GM23338 (cell line): ENCODE measurements around the gene CYP2C19. TPM values are rescaled to one million over a fixed set of nuclear protein-coding genes. Genes with fewer than 3 reads are reported as not detected.

Experiments used
- ATAC-seq: fragments of 200-7000 bp; cut with Tn5 transposase; 3 replicates; pipeline ENCODE4 v1.9.1; 2020
- DNase-seq: peaks from one replicate; pipeline ENCODE4 v3.0.0-alpha.2; 2015; ENCODE audit warnings: low spot score
- H2AFZ ChIP-seq: fragments of 200-600 bp; sonication (generic); 2 replicates; pipeline ENCODE4 v1.8.0; 2016; ENCODE audit warnings: antibody characterized with exemption, mild to moderate bottlenecking, moderate library complexity
- H3F3A ChIP-seq: fragments of 200-600 bp; sonication (generic); replicated peaks from 2 replicates; pipeline ENCODE4 v1.8.0; 2017; ENCODE audit warnings: antibody characterized with exemption, mixed run types, low read depth
- H3K27ac ChIP-seq: fragments of 200-600 bp; sonication (generic); 2 replicates; pipeline ENCODE4 v1.6.1; 2016; ENCODE audit warnings: low read depth
- H3K27me3 ChIP-seq: fragments of 200-600 bp; sonication (generic); 2 replicates; pipeline ENCODE4 v1.8.0; 2016; ENCODE audit warnings: mild to moderate bottlenecking, mixed run types, moderate library complexity; ENCODE audit not compliant: insufficient read depth
- H3K36me3 ChIP-seq: fragments of 200-600 bp; sonication (generic); 2 replicates; pipeline ENCODE4 v1.8.0; 2016; ENCODE audit warnings: mild to moderate bottlenecking; ENCODE audit not compliant: insufficient read depth
- H3K4me1 ChIP-seq: fragments of 200-600 bp; sonication (generic); 2 replicates; pipeline ENCODE4 v1.8.0; 2016; ENCODE audit warnings: mild to moderate bottlenecking, moderate library complexity; ENCODE audit not compliant: insufficient read depth
- H3K4me2 ChIP-seq: fragments of 200-600 bp; sonication (generic); 2 replicates; pipeline ENCODE4 v1.7.1; 2017; ENCODE audit warnings: mixed run types
- H3K4me3 ChIP-seq: fragments of 200-600 bp; sonication (generic); 2 replicates; pipeline ENCODE4 v1.6.1; 2016; ENCODE audit warnings: mixed run types
- H3K79me2 ChIP-seq: fragments of 200-600 bp; sonication (generic); replicated peaks from 2 replicates; pipeline ENCODE4 v1.8.0; 2017; ENCODE audit warnings: mild to moderate bottlenecking; ENCODE audit not compliant: insufficient read depth
- H3K9me2 ChIP-seq: fragments of 200-600 bp; sonication (generic); 2 replicates; pipeline ENCODE4 v1.8.0; 2017; ENCODE audit not compliant: insufficient read depth
- H4K20me1 ChIP-seq: fragments of 200-600 bp; sonication (generic); replicated peaks from 2 replicates; pipeline ENCODE4 v1.8.0; 2017; ENCODE audit warnings: mild to moderate bottlenecking; ENCODE audit not compliant: insufficient read depth
- H3K27ac Mint-ChIP-seq: 2 replicates; pipeline ENCODE4 v1.8.0; 2020; ENCODE audit warnings: inconsistent platforms, mild to moderate bottlenecking, moderate library complexity, mixed read lengths
- H3K27me3 Mint-ChIP-seq: 3 replicates; pipeline ENCODE4 v1.8.0; 2022; ENCODE audit warnings: low read depth, mild to moderate bottlenecking, moderate library complexity, mixed read lengths, inconsistent platforms; ENCODE audit not compliant: insufficient read depth, poor library complexity
- H3K36me3 Mint-ChIP-seq: 3 replicates; pipeline ENCODE4 v1.8.0; 2021; ENCODE audit warnings: low read depth, mild to moderate bottlenecking, inconsistent platforms, moderate library complexity, mixed read lengths
- H3K4me1 Mint-ChIP-seq: 3 replicates; pipeline ENCODE4 v1.8.0; 2020; ENCODE audit warnings: mild to moderate bottlenecking, inconsistent platforms, mixed read lengths
- H3K4me3 Mint-ChIP-seq: 3 replicates; pipeline ENCODE4 v1.8.0; 2021; ENCODE audit warnings: moderate library complexity, mild to moderate bottlenecking, inconsistent platforms, mixed read lengths
- H3K9me3 Mint-ChIP-seq: 3 replicates; pipeline ENCODE4 v1.8.0; 2020; ENCODE audit warnings: moderate library complexity, mild to moderate bottlenecking, inconsistent platforms, mixed read lengths
- EZH2 ChIP-seq: fragments of 200-600 bp; sonication (generic); IDR thresholded peaks from one replicate; pipeline ENCODE4 v1.8.0; 2017; ENCODE audit warnings: antibody characterized with exemption, mild to moderate bottlenecking, low read depth; ENCODE audit not compliant: unreplicated experiment
- EZH2phosphoT487 ChIP-seq: fragments of 200-600 bp; sonication (generic); IDR thresholded peaks from one replicate; pipeline ENCODE4 v1.8.1; 2018; ENCODE audit warnings: antibody characterized with exemption; ENCODE audit not compliant: unreplicated experiment
- NANOG ChIP-seq: IDR thresholded peaks from 2 replicates; pipeline ENCODE4 v1.6.1; 2016; ENCODE audit warnings: antibody characterized with exemption, borderline replicate concordance
- POLR2AphosphoS5 ChIP-seq: IDR thresholded peaks from 2 replicates; pipeline ENCODE4 v1.6.1; 2016; ENCODE audit warnings: antibody characterized with exemption, low read depth
- ZNF331 ChIP-seq: fragments of 250-450 bp; sonication (Bioruptor Pico); IDR thresholded peaks from 2 replicates; pipeline ENCODE4 v1.5.0; 2020; ENCODE audit warnings: low read depth, mild to moderate bottlenecking, moderate library complexity
- ZNF462 ChIP-seq: fragments of 250-450 bp; sonication (Bioruptor Pico); IDR thresholded peaks from 2 replicates; pipeline ENCODE4 v1.5.0; 2020; ENCODE audit warnings: mild to moderate bottlenecking, moderate library complexity
- polyA plus RNA-seq: library from polyadenylated mRNA; unstranded; fragments of >200 nt; fragmentation: Nextera tagmentation; extraction: Ambion mirVana; gene quantifications from 2 replicates; pipeline ENCODE4 v1.2.1, GENCODE V29; 2016
- total RNA-seq: library from RNA; depleted of rRNA; stranded (reverse); fragments of >200 nt; shearing (Covaris generic); gene quantifications from 2 replicates; pipeline ENCODE4 v1.2.3, GENCODE V29; 2014
- TF ChIP-seq, protein P1 (sequence below): IDR thresholded peaks from one replicate; pipeline ENCODE4 v1.6.1; 2018; ENCODE audit warnings: antibody characterized with exemption; ENCODE audit not compliant: unreplicated experiment

Gene CYP2C19
- total and polyA plus RNA-seq, 2 experiments from 2014 or later = 0.21 TPM; not detected in 1

DNA sequence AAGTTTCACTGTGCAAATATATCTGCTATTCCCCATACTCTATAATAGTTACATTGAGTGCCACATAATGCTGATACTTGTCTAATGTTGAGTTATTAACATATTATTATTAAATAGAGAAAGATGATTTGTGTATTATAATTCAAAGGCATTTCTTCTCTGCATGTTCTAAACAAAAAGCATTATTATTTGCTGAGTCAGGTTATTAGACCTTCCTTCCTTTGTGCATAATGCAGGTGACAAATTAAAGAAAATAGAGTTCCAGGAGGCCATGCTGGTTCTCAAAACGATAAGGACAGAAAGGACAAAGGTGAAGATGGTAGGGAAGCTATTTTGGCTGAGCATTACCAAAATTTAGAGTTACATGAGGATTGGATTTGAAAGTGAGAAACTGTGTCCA is 90.6 kb downstream of the CYP2C19 start:
- peaks cover 8% of the 10 kb centered on the region for H3K9me3 Mint-ChIP-seq
- H3K27me3 Mint-ChIP-seq = no peaks in the 10 kb centered on the region
- Histone ChIP-seq H3K9me2 (no peaks in the 10 kb centered on the region), H3K27me3 (no peaks in the 10 kb centered on the region), H3F3A (no peaks in the 10 kb centered on the region), H2AFZ (no peak overlapping the region), H3K4me2 (no peak overlapping the region), H3K4me3 (no peak overlapping the region), H3K4me1 (no peaks in the 10 kb centered on the region), H3K36me3 (no peaks in the 10 kb centered on the region), H3K27ac (no peak overlapping the region), H3K79me2 (no peaks in the 10 kb centered on the region), H4K20me1 (no peaks in the 10 kb centered on the region)
- ATAC-seq (no peak), DNase-seq (no peak)
- H3K27ac Mint-ChIP-seq = no peak overlapping the region
- no peaks in the 10 kb centered on the region for H3K4me1 Mint-ChIP-seq
- no peaks in the 10 kb centered on the region for H3K36me3 Mint-ChIP-seq
- TF ChIP-seq EZH2 (no peak), EZH2phosphoT487 (no peak), POLR2AphosphoS5 (no peak), NANOG (no peak), ZNF331 (CRISPR knock-in tag) (no peak), ZNF462 (CRISPR knock-in tag) (no peak)
- TF ChIP-seq, protein P1, sequence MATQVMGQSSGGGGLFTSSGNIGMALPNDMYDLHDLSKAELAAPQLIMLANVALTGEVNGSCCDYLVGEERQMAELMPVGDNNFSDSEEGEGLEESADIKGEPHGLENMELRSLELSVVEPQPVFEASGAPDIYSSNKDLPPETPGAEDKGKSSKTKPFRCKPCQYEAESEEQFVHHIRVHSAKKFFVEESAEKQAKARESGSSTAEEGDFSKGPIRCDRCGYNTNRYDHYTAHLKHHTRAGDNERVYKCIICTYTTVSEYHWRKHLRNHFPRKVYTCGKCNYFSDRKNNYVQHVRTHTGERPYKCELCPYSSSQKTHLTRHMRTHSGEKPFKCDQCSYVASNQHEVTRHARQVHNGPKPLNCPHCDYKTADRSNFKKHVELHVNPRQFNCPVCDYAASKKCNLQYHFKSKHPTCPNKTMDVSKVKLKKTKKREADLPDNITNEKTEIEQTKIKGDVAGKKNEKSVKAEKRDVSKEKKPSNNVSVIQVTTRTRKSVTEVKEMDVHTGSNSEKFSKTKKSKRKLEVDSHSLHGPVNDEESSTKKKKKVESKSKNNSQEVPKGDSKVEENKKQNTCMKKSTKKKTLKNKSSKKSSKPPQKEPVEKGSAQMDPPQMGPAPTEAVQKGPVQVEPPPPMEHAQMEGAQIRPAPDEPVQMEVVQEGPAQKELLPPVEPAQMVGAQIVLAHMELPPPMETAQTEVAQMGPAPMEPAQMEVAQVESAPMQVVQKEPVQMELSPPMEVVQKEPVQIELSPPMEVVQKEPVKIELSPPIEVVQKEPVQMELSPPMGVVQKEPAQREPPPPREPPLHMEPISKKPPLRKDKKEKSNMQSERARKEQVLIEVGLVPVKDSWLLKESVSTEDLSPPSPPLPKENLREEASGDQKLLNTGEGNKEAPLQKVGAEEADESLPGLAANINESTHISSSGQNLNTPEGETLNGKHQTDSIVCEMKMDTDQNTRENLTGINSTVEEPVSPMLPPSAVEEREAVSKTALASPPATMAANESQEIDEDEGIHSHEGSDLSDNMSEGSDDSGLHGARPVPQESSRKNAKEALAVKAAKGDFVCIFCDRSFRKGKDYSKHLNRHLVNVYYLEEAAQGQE = no peak
- H3K4me3 Mint-ChIP-seq = no peak overlapping the region
